Brain pericyte (primary cell): ENCODE measurements around the gene ECI2.

Experiments
- DNase-seq: peaks from one replicate; pipeline ENCODE4 v3.0.0-alpha.2; 2012; ENCODE audit warnings: low read depth, low spot score

The ECI2 gene

GRCh38 chr6:4139272-4139671, 3.9 kb upstream of the ECI2 start:
- DNase-seq, result no peak

- no peak for DNase-seq
Measured at GRCh38 chr6:4138186-4138585, 2.8 kb upstream of the ECI2 start.

- DNase-seq, result no peak
Measured at GRCh38 chr6:4136354-4136831, 1.0 kb upstream of the ECI2 start.

- DNase-seq, result peak; percentile 83
Measured at GRCh38 chr6:4135665-4136353, 434 bp upstream of the ECI2 start.

GRCh38 chr6:4133941-4134838, 1.2 kb downstream of the ECI2 start:
- no peak for DNase-seq

GRCh38 chr6:4130357-4130987, 4.9 kb downstream of the ECI2 start:
- DNase-seq, result no peak

GRCh38 chr6:4129446-4129845, 5.9 kb downstream of the ECI2 start:
- no peak for DNase-seq

- DNase-seq, result no peak
Measured at GRCh38 chr6:4128748-4129147, 6.6 kb downstream of the ECI2 start.

- DNase-seq, result no peak
Measured at GRCh38 chr6:4128072-4128471, 7.3 kb downstream of the ECI2 start.

GRCh38 chr6:4125933-4126864, 9.2 kb downstream of the ECI2 start:
- no peak for DNase-seq

- no peak for DNase-seq
Measured at GRCh38 chr6:4125500-4125899, 9.9 kb downstream of the ECI2 start.

GRCh38 chr6:4124351-4124750, 11.0 kb downstream of the ECI2 start:
- no peak for DNase-seq

- DNase-seq, result no peak
Measured at GRCh38 chr6:4115741-4116140, 19.6 kb downstream of the ECI2 start.

- DNase-seq, result no peak
Measured at GRCh38 chr6:4114123-4114522, 21.3 kb downstream of the ECI2 start.

GRCh38 chr6:4113649-4114048, 21.7 kb downstream of the ECI2 start:
- no peak for DNase-seq

- DNase-seq, result no peak
Measured at GRCh38 chr6:4112366-4112765, 23.0 kb downstream of the ECI2 start.

GRCh38 chr6:4109363-4109815, 26.0 kb downstream of the ECI2 start:
- peak; percentile 74 for DNase-seq

GRCh38 chr6:4108561-4109093, 26.7 kb downstream of the ECI2 start:
- DNase-seq, result no peak

GRCh38 chr6:4107873-4108272, 27.5 kb downstream of the ECI2 start:
- DNase-seq, result no peak

GRCh38 chr6:4105980-4106536, 29.3 kb downstream of the ECI2 start:
- no peak for DNase-seq

GRCh38 chr6:4103929-4104328, 31.4 kb downstream of the ECI2 start:
- DNase-seq, result no peak
